Measurements from ENCODE around the gene GPR83. TPM values are rescaled to one million over a fixed set of nuclear protein-coding genes. Genes with fewer than 3 reads are reported as not detected.

GPR83 gene
- total RNA-seq, 1 experiment from 2014 or later = not detected

DNA sequence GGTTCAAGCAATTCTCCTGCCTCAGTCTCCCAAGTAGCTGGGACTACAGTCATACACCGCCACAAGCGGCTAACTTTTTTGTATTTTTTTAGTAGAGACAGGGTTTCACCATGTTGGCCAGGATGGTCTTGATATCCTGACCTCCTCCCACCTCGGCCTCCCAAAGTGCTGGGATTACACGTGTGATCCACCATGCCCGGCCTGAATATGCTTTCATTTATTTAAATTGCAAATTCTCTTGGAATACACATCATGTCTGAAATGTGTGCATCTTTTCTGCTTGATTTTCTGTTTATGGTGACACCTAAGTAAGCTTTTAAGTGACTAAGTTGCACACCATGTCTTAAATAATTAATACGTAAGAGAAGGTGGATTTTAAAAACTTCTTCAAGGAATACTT is 65.2 kb downstream of the GPR83 start:
- Histone ChIP-seq H3K9me3 (replicated peaks) (no peaks in the 10 kb centered on the region), H3K36me3 (no peaks in the 10 kb centered on the region), H3K27me3 (replicated peaks) (no peaks in the 10 kb centered on the region), H3K27ac (no peak overlapping the region), H3K4me3 (no peak overlapping the region), H3K4me1 (replicated peaks) (no peaks in the 10 kb centered on the region)
- no peak for DNase-seq (ENCODE audit: low read depth in 1 of 2, low spot score in 2 of 2)

DNA sequence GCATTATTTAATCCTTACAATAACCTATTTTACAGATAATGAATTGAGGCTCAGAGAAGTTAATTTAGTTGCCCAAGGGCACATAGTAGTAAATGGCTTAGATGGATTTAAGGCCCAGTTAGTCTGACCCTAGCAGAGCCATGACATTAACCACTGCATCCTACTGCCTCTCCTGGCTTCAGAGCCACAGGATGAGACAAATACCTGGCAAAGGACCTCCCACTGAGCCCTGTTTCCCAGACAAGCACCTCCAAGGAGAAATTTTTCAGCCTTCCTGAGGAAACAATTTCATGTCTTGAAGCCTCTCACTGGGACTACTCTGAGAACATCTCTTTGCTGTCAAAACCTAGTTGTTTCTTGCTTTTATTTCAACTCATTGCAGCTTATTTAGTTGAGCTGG is 68.4 kb downstream of the GPR83 start:
- H3K9me3 ChIP-seq (replicated peaks) = no peaks in the 10 kb centered on the region
- H3K4me1 ChIP-seq (replicated peaks) = no peaks in the 10 kb centered on the region
- no peak for DNase-seq (ENCODE audit: low read depth in 1 of 2, low spot score in 2 of 2)
- H3K27me3 ChIP-seq (replicated peaks) = no peaks in the 10 kb centered on the region
- no peak overlapping the region for H3K4me3 ChIP-seq
- H3K36me3 ChIP-seq = no peaks in the 10 kb centered on the region
- H3K27ac ChIP-seq = no peak overlapping the region

DNA sequence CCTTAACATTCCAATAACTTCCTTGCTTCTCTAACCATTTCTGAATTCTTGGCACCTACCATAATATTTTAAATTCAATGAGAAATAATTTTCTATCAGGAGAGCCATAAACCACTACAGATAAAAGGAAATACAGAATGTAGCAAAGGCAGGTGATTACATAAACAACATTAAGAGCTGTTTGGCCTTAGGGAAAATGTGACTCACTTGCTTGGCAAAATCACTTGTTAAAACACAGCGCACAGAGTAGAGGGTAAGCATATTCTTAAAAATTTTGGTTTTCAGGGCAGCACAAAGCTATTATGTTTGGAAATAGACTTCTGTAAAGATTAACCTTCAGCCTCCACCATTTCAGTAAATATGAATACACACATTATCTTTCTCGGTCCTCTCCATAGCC is 70.4 kb downstream of the GPR83 start:
- H3K4me1 ChIP-seq (replicated peaks) = no peaks in the 10 kb centered on the region
- no peak overlapping the region for H3K4me3 ChIP-seq
- DNase-seq (ENCODE audit: low read depth in 1 of 2, low spot score in 2 of 2) = no peak
- H3K27ac ChIP-seq = no peak overlapping the region
- no peaks in the 10 kb centered on the region for H3K9me3 ChIP-seq (replicated peaks)
- no peaks in the 10 kb centered on the region for H3K36me3 ChIP-seq
- H3K27me3 ChIP-seq (replicated peaks) = no peaks in the 10 kb centered on the region

DNA sequence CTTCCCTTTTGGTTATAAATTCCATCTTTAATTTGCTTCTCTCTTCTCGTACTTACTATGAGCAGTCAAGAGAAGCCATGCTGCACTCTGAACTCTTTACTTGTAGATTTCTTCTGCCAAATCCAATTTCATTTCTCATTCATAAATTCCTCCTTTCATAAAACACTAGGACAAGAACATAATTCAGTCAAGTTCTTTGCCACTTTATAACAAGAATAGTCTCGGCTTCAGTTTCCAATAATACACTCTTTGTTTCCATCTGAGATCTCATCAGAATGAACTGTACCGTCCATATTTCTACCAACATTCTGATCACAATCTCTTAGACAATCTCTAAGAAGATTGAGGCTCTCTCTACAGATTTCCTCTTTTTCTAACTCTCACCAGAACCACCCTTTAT is 71.7 kb downstream of the GPR83 start:
- Histone ChIP-seq H3K27me3 (replicated peaks) (no peaks in the 10 kb centered on the region), H3K27ac (no peak overlapping the region), H3K36me3 (no peaks in the 10 kb centered on the region), H3K4me3 (no peak overlapping the region), H3K9me3 (replicated peaks) (no peaks in the 10 kb centered on the region), H3K4me1 (replicated peaks) (no peaks in the 10 kb centered on the region)
- DNase-seq (ENCODE audit: low read depth in 1 of 2, low spot score in 2 of 2) = no peak

DNA sequence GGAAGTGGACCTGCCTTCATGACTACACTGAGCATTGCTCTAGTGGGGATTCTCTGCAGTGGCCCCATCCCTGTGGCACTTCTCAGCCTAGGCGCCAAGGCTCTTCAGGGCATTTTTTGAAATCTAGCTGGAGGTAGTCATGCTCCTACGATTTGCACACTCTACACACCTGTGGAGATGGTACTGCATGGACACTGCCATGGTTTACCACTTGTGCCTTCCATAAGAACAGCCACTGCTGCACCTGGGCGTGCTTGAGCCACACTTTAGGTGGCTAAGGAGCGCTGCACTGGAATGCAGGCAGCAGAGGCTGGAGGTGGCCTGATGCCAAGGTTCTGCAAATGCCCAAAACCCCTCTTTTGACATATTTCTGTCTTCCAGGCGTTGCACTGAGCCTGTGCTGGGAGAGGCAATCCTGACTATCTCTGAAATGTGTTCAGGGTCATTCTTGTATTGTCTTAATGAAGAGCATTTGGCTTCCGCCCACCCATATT is 72.6 kb downstream of the GPR83 start:
- Histone ChIP-seq H3K27me3 (replicated peaks) (no peaks in the 10 kb centered on the region), H3K4me1 (replicated peaks) (no peaks in the 10 kb centered on the region), H3K36me3 (no peaks in the 10 kb centered on the region), H3K9me3 (replicated peaks) (no peaks in the 10 kb centered on the region), H3K4me3 (no peak overlapping the region), H3K27ac (no peak overlapping the region)
- DNase-seq (ENCODE audit: low read depth in 1 of 2, low spot score in 2 of 2) = no peak

Other genes starting within 250 kb of the GPR83 start
- not detected in 2 replicates for gene IZUMO1R, start 96.8 kb downstream of the GPR83 start, total RNA-seq (2014; rRNA removed; shearing (Covaris generic))
- gene MRE11, start 92.4 kb upstream of the GPR83 start, total RNA-seq (2014; rRNA removed; shearing (Covaris generic)) = 9.6 and 13.4 TPM in 2 replicates
- 7.6 and 12.5 TPM in 2 replicates for gene ANKRD49, start 92.6 kb upstream of the GPR83 start, total RNA-seq (2014; rRNA removed; shearing (Covaris generic))
- not detected in 2 replicates for gene C11orf97, start 111.0 kb upstream of the GPR83 start, total RNA-seq (2014; rRNA removed; shearing (Covaris generic))
- 3.0 and 3.2 TPM in 2 replicates for gene FUT4, start 142.5 kb upstream of the GPR83 start, total RNA-seq (2014; rRNA removed; shearing (Covaris generic))
- gene PIWIL4, start 165.9 kb upstream of the GPR83 start, total RNA-seq (2014; rRNA removed; shearing (Covaris generic)) = 0.05 TPM in 1 of 2 replicates, not detected in the other